ENCODE results near the gene DDAH1.
"Not testable (repeated sequence)": the region's sequence is repeated elsewhere in the genome, so short reads cannot be mapped to it uniquely, and the experiment has no call there.

Gene DDAH1

GRCh38 chr1:85465099-85465785 lies at the start of gene DDAH1:
TSS of gene DDAH1 (minus strand) at chr1:85465159. CDS start at chr1:85465045, 114 bp downstream.
- TF ChIP-seq POLR2A (IDR thresholded peaks at IDR 0.05; ENCODE audit: low read length) (no peak), GATA1 (IDR thresholded peaks at IDR 0.05; ENCODE audit: low read depth, low read length) (no peak)
- DNase-seq: peak in 1 of 2 experiments; percentile 22

- not testable (repeated sequence) for DNase-seq
These were observed 49.0 kb upstream of the DDAH1 start for GRCh38 chr1:85513998-85514397.

- no peak for DNase-seq
- TF ChIP-seq POLR2A (IDR thresholded peaks at IDR 0.05; ENCODE audit: low read length) (no peak), GATA1 (IDR thresholded peaks at IDR 0.05; ENCODE audit: low read depth, low read length) (no peak)
These were observed 39.5 kb upstream of the DDAH1 start for GRCh38 chr1:85504417-85504816.

GRCh38 chr1:85502625-85503083 lies 37.7 kb upstream of the DDAH1 start:
- TF ChIP-seq POLR2A (IDR thresholded peaks at IDR 0.05; ENCODE audit: low read length) (no peak), GATA1 (IDR thresholded peaks at IDR 0.05; ENCODE audit: low read depth, low read length) (no peak)
- peak; percentile 2 to 4 for DNase-seq

GRCh38 chr1:85502171-85502570 lies 37.2 kb upstream of the DDAH1 start:
- TF ChIP-seq POLR2A (IDR thresholded peaks at IDR 0.05; ENCODE audit: low read length): no peak
- TF ChIP-seq GATA1 (IDR thresholded peaks at IDR 0.05; ENCODE audit: low read depth, low read length): no peak
- no peak for DNase-seq

GRCh38 chr1:85501355-85501898 lies 36.5 kb upstream of the DDAH1 start:
- no peak for DNase-seq
- no peak for TF ChIP-seq GATA1 (IDR thresholded peaks at IDR 0.05; ENCODE audit: low read depth, low read length)
- TF ChIP-seq POLR2A (IDR thresholded peaks at IDR 0.05; ENCODE audit: low read length): no peak

- TF ChIP-seq POLR2A (IDR thresholded peaks at IDR 0.05; ENCODE audit: low read length): no peak
- TF ChIP-seq GATA1 (IDR thresholded peaks at IDR 0.05; ENCODE audit: low read depth, low read length): no peak
- DNase-seq: no peak
These were observed 32.1 kb upstream of the DDAH1 start for GRCh38 chr1:85496941-85497582.

GRCh38 chr1:85495556-85495955 lies 30.6 kb upstream of the DDAH1 start:
- TF ChIP-seq POLR2A (IDR thresholded peaks at IDR 0.05; ENCODE audit: low read length) (no peak), GATA1 (IDR thresholded peaks at IDR 0.05; ENCODE audit: low read depth, low read length) (no peak)
- DNase-seq: no peak

- no peak for DNase-seq
- TF ChIP-seq GATA1 (IDR thresholded peaks at IDR 0.05; ENCODE audit: low read depth, low read length): no peak
- TF ChIP-seq POLR2A (IDR thresholded peaks at IDR 0.05; ENCODE audit: low read length): no peak
These were observed 29.9 kb upstream of the DDAH1 start for GRCh38 chr1:85494904-85495266.

- DNase-seq: no peak
- no peak for TF ChIP-seq POLR2A (IDR thresholded peaks at IDR 0.05; ENCODE audit: low read length)
- no peak for TF ChIP-seq GATA1 (IDR thresholded peaks at IDR 0.05; ENCODE audit: low read depth, low read length)
These were observed 29.3 kb upstream of the DDAH1 start for GRCh38 chr1:85494074-85494903.

- TF ChIP-seq GATA1 (IDR thresholded peaks at IDR 0.05; ENCODE audit: low read depth, low read length): no peak
- no peak for TF ChIP-seq POLR2A (IDR thresholded peaks at IDR 0.05; ENCODE audit: low read length)
- no peak for DNase-seq
These were observed 25.5 kb upstream of the DDAH1 start for GRCh38 chr1:85490270-85490985.

GRCh38 chr1:85488126-85488525 lies 23.2 kb upstream of the DDAH1 start:
- TF ChIP-seq GATA1 (IDR thresholded peaks at IDR 0.05; ENCODE audit: low read depth, low read length): no peak
- no peak for TF ChIP-seq POLR2A (IDR thresholded peaks at IDR 0.05; ENCODE audit: low read length)
- DNase-seq: no peak

GRCh38 chr1:85485516-85485915 lies 20.6 kb upstream of the DDAH1 start:
- no peak for DNase-seq
- TF ChIP-seq GATA1 (IDR thresholded peaks at IDR 0.05; ENCODE audit: low read depth, low read length) (no peak), POLR2A (IDR thresholded peaks at IDR 0.05; ENCODE audit: low read length) (no peak)
